Osteoblast (primary cell): ENCODE results near the gene SCMH1. TPM values are rescaled to one million over a fixed set of nuclear protein-coding genes. Genes with fewer than 3 reads are reported as not detected.

Experiments used
- DNase-seq: peaks from one replicate; pipeline ENCODE4 v3.0.0; 2011; ENCODE audit warnings: low spot score, mixed read lengths; ENCODE audit not compliant: insufficient read length; ENCODE audit errors: missing footprints
- H2AFZ ChIP-seq: 2 replicates; pipeline ENCODE4 v1.6.0; 2011; ENCODE audit warnings: mild to moderate bottlenecking, low read length
- H3K27ac ChIP-seq: 2 replicates; pipeline ENCODE4 v1.5.1; 2011; ENCODE audit warnings: mild to moderate bottlenecking, low read depth, low read length, moderate library complexity
- H3K27me3 ChIP-seq: 2 replicates; pipeline ENCODE4 v1.6.0; 2012; ENCODE audit warnings: mild to moderate bottlenecking, control low read depth, inconsistent platforms, low read length, moderate library complexity; ENCODE audit not compliant: insufficient read depth
- H3K36me3 ChIP-seq: 2 replicates; pipeline ENCODE4 v1.5.1; 2011; ENCODE audit warnings: mild to moderate bottlenecking, low read length, control low read depth, moderate library complexity; ENCODE audit not compliant: insufficient read depth
- H3K4me1 ChIP-seq: 2 replicates; pipeline ENCODE4 v1.5.1; 2011; ENCODE audit warnings: mild to moderate bottlenecking, low read length, control low read depth, moderate library complexity; ENCODE audit not compliant: insufficient read depth
- H3K4me2 ChIP-seq: 2 replicates; pipeline ENCODE4 v1.6.0; 2011; ENCODE audit warnings: mild to moderate bottlenecking, low read length; ENCODE audit not compliant: insufficient read depth
- H3K4me3 ChIP-seq: fragments of 200-600 bp; sonication (generic); 3 replicates; pipeline ENCODE4 v1.5.1; 2012; ENCODE audit warnings: mild to moderate bottlenecking, low read length, inconsistent platforms; ENCODE audit not compliant: insufficient read depth
- H3K79me2 ChIP-seq: 2 replicates; pipeline ENCODE4 v1.6.0; 2012; ENCODE audit warnings: mild to moderate bottlenecking, low read length, control low read depth, inconsistent platforms; ENCODE audit not compliant: insufficient read depth
- H3K9me3 ChIP-seq: 2 replicates; pipeline ENCODE4 v1.5.1; 2011; ENCODE audit warnings: low read depth, low read length, control low read depth
- H4K20me1 ChIP-seq: 2 replicates; pipeline ENCODE4 v1.6.0; 2012; ENCODE audit warnings: mild to moderate bottlenecking, low read length, control low read depth; ENCODE audit not compliant: insufficient read depth
- CTCF ChIP-seq: IDR thresholded peaks from 2 replicates; pipeline ENCODE4 v1.5.1; 2011; ENCODE audit warnings: mild to moderate bottlenecking, low read depth, low read length, moderate library complexity; ENCODE audit errors: extremely low read depth
- total RNA-seq: library from RNA; depleted of rRNA; stranded (reverse); fragments of >200 nt; gene quantifications from 2 replicates; pipeline ENCODE4 v1.2.3, GENCODE V29; 2012

Gene SCMH1
- total RNA-seq, 1 donor: 33.7 TPM

DNA sequence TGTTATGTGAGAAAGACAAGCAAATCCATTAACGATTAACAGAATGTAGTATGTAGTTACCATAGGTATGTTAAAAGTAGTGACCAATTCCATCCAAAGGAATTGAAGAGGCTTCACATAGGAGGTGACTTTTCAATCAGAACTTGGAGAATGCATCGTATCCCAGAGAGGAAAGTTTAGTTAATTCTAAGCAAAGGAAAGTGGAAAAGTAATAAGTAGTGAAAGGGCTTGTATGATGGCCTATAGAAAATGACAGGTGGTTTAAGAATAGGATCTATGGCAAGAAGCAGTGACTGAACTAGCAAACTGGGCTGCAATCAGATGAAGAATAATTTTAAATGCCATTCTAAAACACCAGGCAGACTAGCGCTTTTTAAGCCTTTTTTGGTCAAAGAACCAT lies 16.6 kb downstream of the SCMH1 start:
- Histone ChIP-seq H4K20me1 (peaks cover 24% of the 10 kb centered on the region), H3K27me3 (no peaks in the 10 kb centered on the region), H3K4me3 (no peak overlapping the region), H2AFZ (no peak overlapping the region), H3K9me3 (no peaks in the 10 kb centered on the region), H3K27ac (no peak overlapping the region), H3K36me3 (no peaks in the 10 kb centered on the region), H3K79me2 (peaks cover 81% of the 10 kb centered on the region), H3K4me1 (no peaks in the 10 kb centered on the region), H3K4me2 (no peak overlapping the region)
- TF ChIP-seq CTCF: no peak
- DNase-seq: no peak

DNA sequence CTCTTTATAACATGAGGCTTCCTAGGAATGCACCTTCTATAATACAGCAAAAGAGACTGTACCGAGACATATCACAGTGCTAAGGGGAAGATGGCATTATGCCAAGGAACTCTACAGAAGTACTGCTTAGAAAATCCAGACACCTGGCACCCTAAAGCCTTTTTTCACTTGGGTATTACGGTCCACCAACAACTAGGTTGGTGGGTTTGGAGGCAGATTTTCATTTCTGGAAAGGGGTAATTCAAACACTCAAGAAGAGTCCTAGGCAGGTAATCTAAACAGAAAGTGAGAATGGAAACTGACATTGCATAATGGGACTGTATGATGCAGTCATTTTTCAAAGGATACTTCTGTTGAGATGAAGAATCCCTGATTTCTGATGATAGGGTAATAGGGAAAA lies 19.6 kb downstream of the SCMH1 start:
- no peaks in the 10 kb centered on the region for H3K9me3 ChIP-seq
- no peaks in the 10 kb centered on the region for H3K27me3 ChIP-seq
- H3K36me3 ChIP-seq: peaks cover 3% of the 10 kb centered on the region
- no peak overlapping the region for H2AFZ ChIP-seq
- no peak for TF ChIP-seq CTCF
- no peak overlapping the region for H3K4me3 ChIP-seq
- H3K79me2 ChIP-seq: peaks cover 73% of the 10 kb centered on the region
- peaks cover 17% of the 10 kb centered on the region for H4K20me1 ChIP-seq
- no peak overlapping the region for H3K27ac ChIP-seq
- H3K4me1 ChIP-seq: no peaks in the 10 kb centered on the region
- no peak for DNase-seq
- H3K4me2 ChIP-seq: peak overlapping the region; percentile 27

DNA sequence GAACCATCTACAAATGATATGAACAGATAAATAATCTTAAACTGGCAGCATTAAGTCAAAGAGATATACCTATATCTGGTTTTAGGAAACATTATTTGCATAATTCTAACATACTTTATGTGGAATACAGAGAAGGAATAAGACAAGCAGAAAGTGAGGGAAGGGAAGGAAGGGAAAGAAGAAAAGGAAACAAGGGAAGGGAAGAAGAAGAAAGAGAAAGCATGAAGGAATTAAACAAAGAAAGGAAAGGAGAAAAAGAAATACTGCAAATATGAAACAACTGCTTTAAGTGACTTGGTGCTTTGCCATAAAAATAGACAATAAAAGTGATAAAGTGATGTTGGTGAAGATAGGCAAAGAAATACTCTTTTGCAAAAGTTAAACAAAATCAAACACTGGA lies 20.1 kb downstream of the SCMH1 start:
- no peak overlapping the region for H3K27ac ChIP-seq
- no peak overlapping the region for H3K4me3 ChIP-seq
- TF ChIP-seq CTCF: no peak
- no peaks in the 10 kb centered on the region for H3K4me1 ChIP-seq
- H3K79me2 ChIP-seq: peaks cover 71% of the 10 kb centered on the region
- no peaks in the 10 kb centered on the region for H3K27me3 ChIP-seq
- H3K9me3 ChIP-seq: no peaks in the 10 kb centered on the region
- peaks cover 3% of the 10 kb centered on the region for H3K36me3 ChIP-seq
- no peak overlapping the region for H2AFZ ChIP-seq
- no peak overlapping the region for H3K4me2 ChIP-seq
- no peak for DNase-seq
- H4K20me1 ChIP-seq: peaks cover 15% of the 10 kb centered on the region

DNA sequence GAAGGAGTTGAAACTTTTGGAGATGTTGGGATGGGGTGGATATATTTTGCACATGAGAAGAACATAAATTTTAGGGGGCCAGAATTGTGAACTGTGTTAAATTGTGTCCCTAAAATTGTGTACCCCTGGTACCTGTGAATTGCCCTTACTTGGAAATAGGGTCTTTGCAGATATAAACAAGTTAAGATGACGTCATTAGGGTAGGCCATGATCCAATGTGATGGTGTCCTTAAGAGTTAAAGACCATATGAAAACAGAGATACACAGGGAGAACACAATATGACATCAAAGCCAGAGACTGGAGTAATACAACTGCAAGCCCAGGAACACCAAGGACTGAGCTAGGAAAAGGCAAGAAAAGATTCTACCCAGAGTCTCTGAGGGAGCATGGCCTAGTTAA lies 24.0 kb downstream of the SCMH1 start:
- DNase-seq: no peak
- Histone ChIP-seq H2AFZ (no peak overlapping the region), H3K4me3 (no peak overlapping the region), H3K27me3 (no peaks in the 10 kb centered on the region), H3K4me2 (no peak overlapping the region), H3K9me3 (no peaks in the 10 kb centered on the region), H3K36me3 (peaks cover 3% of the 10 kb centered on the region), H3K27ac (no peak overlapping the region), H4K20me1 (peaks cover 7% of the 10 kb centered on the region), H3K79me2 (peaks cover 57% of the 10 kb centered on the region), H3K4me1 (no peaks in the 10 kb centered on the region)
- TF ChIP-seq CTCF: no peak
